Trophoblast cell (in vitro differentiated cells and primary cell): ENCODE measurements around the gene CMTM1. TPM values are rescaled to one million over a fixed set of nuclear protein-coding genes. Genes with fewer than 3 reads are reported as not detected.

ENCODE experiments used
- DNase-seq, 2 donors: peaks; one replicate each; pipeline ENCODE4 v3.0.0-alpha.2; 2016
- H2AFZ ChIP-seq: 2 replicates; pipeline ENCODE4 v1.6.1; 2013; ENCODE audit warnings: low read length, moderate library complexity, mild to moderate bottlenecking; ENCODE audit not compliant: insufficient read depth, poor library complexity
- H2AK5ac ChIP-seq: 2 replicates; pipeline ENCODE4 v1.6.1; 2013; ENCODE audit warnings: mild to moderate bottlenecking, low read length
- H2BK120ac ChIP-seq: 2 replicates; pipeline ENCODE4 v1.6.1; 2013; ENCODE audit warnings: low read length, mild to moderate bottlenecking, moderate library complexity; ENCODE audit not compliant: insufficient read depth, poor library complexity
- H2BK12ac ChIP-seq: 2 replicates; pipeline ENCODE4 v1.6.1; 2013; ENCODE audit warnings: mild to moderate bottlenecking, low read length, moderate library complexity
- H2BK5ac ChIP-seq: 2 replicates; pipeline ENCODE4 v1.6.1; 2013; ENCODE audit warnings: low read length, low read depth, moderate library complexity, mild to moderate bottlenecking; ENCODE audit not compliant: poor library complexity
- H3K14ac ChIP-seq: 2 replicates; pipeline ENCODE4 v1.6.1; 2013; ENCODE audit warnings: mild to moderate bottlenecking, low read length
- H3K18ac ChIP-seq: 2 replicates; pipeline ENCODE4 v1.6.1; 2013; ENCODE audit warnings: mild to moderate bottlenecking, low read length
- H3K23ac ChIP-seq: 2 replicates; pipeline ENCODE4 v1.6.1; 2013; ENCODE audit warnings: low read length
- H3K27ac ChIP-seq: 2 replicates; pipeline ENCODE4 v1.5.1; 2013; ENCODE audit warnings: low read depth, mild to moderate bottlenecking, inconsistent platforms, low read length, moderate library complexity
- H3K27me3 ChIP-seq: 2 replicates; pipeline ENCODE4 v1.6.1; 2013; ENCODE audit warnings: inconsistent platforms, mild to moderate bottlenecking, low read length, moderate library complexity; ENCODE audit not compliant: insufficient read depth
- H3K36me3 ChIP-seq, 2 experiments: 1 replicate in 1 of 2; 2 replicates in 1 of 2; pipeline ENCODE4 v1.6.1; 2013; ENCODE audit warnings: low read length in 2 of 2, mild to moderate bottlenecking in 2 of 2, moderate library complexity in 1 of 2; ENCODE audit not compliant: insufficient read depth in 2 of 2, control insufficient read depth in 1 of 2
- H3K4ac ChIP-seq: 2 replicates; pipeline ENCODE4 v1.6.1; 2013; ENCODE audit warnings: low read depth, mild to moderate bottlenecking, low read length, moderate library complexity
- H3K4me1 ChIP-seq, 2 experiments: 1 replicate in 1 of 2; 2 replicates in 1 of 2; pipeline ENCODE4 v1.6.1; 2013; ENCODE audit warnings: low read length in 2 of 2, mild to moderate bottlenecking in 2 of 2, moderate library complexity in 1 of 2; ENCODE audit not compliant: insufficient read depth in 2 of 2, control insufficient read depth in 1 of 2
- H3K4me2 ChIP-seq: 2 replicates; pipeline ENCODE4 v1.6.1; 2013; ENCODE audit warnings: inconsistent platforms, mild to moderate bottlenecking, low read length, moderate library complexity
- H3K4me3 ChIP-seq: 2 replicates; pipeline ENCODE4 v1.5.1; 2013; ENCODE audit warnings: mild to moderate bottlenecking, low read depth, low read length, inconsistent platforms
- H3K79me1 ChIP-seq: one replicate; pipeline ENCODE4 v1.6.1; 2013; ENCODE audit warnings: low read length
- H3K79me2 ChIP-seq: 2 replicates; pipeline ENCODE4 v1.6.1; 2013; ENCODE audit warnings: low read length, mild to moderate bottlenecking; ENCODE audit not compliant: control insufficient read depth, insufficient read depth, poor library complexity
- H3K9ac ChIP-seq: 2 replicates; pipeline ENCODE4 v1.6.1; 2013; ENCODE audit warnings: mild to moderate bottlenecking, low read length
- H3K9me3 ChIP-seq: 2 replicates; pipeline ENCODE4 v1.6.1; 2013; ENCODE audit warnings: low read depth, mild to moderate bottlenecking, control low read depth, inconsistent platforms, low read length; ENCODE audit not compliant: insufficient read depth
- H4K12ac ChIP-seq: 2 replicates; pipeline ENCODE4 v1.6.1; 2013; ENCODE audit warnings: low read depth, mild to moderate bottlenecking, low read length, moderate library complexity
- H4K8ac ChIP-seq: 2 replicates; pipeline ENCODE4 v1.6.1; 2013; ENCODE audit warnings: low read depth, mild to moderate bottlenecking, low read length, moderate library complexity
- H4K91ac ChIP-seq: one replicate; pipeline ENCODE4 v1.6.1; 2013; ENCODE audit warnings: low read depth, mild to moderate bottlenecking, low read length, moderate library complexity
- WGBS: extraction: QIAGEN DNeasy Blood & Tissue Kit; methylation state at CpG from one replicate; pipeline ENCODE4 v1.1.7; 2013; ENCODE audit warnings: missing lambda C conversion rate; ENCODE audit not compliant: insufficient read length, insufficient coverage; ENCODE audit errors: extremely low coverage; 5-methylcytosine and 5-hydroxymethylcytosine counted together
- polyA plus RNA-seq: library from polyadenylated mRNA; stranded (reverse); fragments of 200-250 nt; gene quantifications from 2 replicates; pipeline ENCODE4 v1.2.3, GENCODE V29; 2013

Gene CMTM1, protein sequence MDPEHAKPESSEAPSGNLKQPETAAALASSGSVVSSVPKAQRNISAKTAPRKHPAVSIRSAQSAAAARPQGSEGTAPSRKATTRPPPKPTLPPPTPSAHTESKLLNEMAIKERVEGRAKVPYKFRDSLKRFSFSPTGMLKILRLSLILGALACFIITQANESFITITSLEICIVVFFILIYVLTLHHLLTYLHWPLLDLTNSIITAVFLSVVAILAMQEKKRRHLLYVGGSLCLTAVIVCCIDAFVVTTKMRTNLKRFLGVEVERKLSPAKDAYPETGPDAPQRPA
- 1.4 TPM in 2 replicates for polyA plus RNA-seq

DNA sequence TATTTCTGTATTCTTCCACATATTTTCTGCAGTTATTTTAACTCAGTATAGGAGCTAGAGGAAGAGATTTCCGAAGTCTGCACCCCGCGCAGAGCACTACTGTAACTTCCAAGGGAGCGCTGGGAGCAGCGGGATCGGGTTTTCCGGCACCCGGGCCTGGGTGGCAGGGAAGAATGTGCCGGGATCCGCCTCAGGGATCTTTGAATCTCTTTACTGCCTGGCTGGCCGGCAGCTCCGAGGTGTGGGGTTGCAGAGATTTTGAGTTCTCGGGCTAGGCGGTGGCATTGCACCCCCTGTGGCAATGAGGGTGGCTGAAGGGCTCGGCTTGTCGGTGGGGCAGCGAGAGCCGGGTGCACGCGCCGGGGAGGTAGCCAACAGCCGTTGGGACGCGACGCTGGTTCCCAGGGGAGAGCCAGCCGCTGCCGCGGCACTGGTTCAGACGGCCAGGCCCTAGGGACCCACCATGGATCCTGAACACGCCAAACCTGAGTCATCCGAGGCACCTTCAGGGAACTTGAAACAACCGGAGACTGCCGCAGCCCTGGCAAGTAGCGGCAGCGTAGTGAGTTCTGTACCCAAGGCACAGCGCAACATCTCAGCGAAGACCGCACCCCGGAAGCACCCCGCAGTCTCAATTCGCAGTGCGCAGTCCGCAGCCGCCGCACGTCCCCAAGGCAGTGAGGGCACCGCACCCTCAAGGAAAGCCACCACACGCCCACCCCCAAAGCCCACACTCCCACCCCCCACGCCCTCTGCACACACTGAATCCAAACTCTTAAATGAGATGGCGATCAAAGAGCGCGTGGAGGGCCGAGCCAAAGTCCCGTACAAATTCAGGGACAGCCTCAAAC is at the start of gene CMTM1:
TSS of gene CMTM1 (plus strand) at position 389 of the 851 bp plus-strand sequence. CDS start at position 464, 75 bp downstream.
- Histone ChIP-seq H3K36me3 (peaks cover 6 to 8% of the 10 kb centered on the region in 2 experiments), H2AFZ (no peak within 1 kb of the TSS), H3K4me2 (no peak within 1 kb of the TSS), H3K79me2 (no peaks in the 10 kb centered on the region), H4K12ac (no peak within 1 kb of the TSS), H3K4ac (no peak within 1 kb of the TSS), H3K23ac (no peak within 1 kb of the TSS), H2BK12ac (no peak within 1 kb of the TSS), H2BK120ac (no peak within 1 kb of the TSS), H3K27ac (no peak within 1 kb of the TSS), H2AK5ac (no peak within 1 kb of the TSS), H3K27me3 (no peaks in the 10 kb centered on the region), H3K4me1 (peaks cover 0 to 2% of the 10 kb centered on the region in 2 experiments), H3K9ac (no peak within 1 kb of the TSS), H3K9me3 (no peaks in the 10 kb centered on the region), H3K14ac (no peak within 1 kb of the TSS), H3K79me1 (no peaks in the 10 kb centered on the region), H2BK5ac (no peak within 1 kb of the TSS), H3K18ac (no peak within 1 kb of the TSS), H4K91ac (no peak within 1 kb of the TSS), H3K4me3 (no peak within 1 kb of the TSS), H4K8ac (no peak within 1 kb of the TSS)
- no peak for DNase-seq
- no CpG with 5 or more reads among the region's 54 CpGs for WGBS

DNA sequence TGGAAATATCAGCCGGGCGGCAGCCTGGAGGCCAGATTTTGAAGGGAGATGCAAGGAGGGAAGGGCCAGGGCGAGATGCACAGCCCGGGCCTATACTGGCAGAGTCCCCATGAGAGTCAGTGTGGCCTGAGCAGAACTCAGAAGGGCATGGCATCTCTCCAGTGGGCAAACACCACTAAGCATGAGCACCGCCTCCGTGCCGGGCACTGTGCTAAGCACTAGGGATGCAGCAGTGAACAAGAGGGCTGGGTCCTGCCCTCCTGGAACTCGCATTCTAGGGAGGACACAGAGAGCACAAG is 49.8 kb upstream of the CMTM1 start:
- Histone ChIP-seq H2BK12ac (no peak overlapping the region), H3K79me1 (peaks cover 12% of the 10 kb centered on the region), H2AFZ (no peak overlapping the region), H3K4ac (no peak overlapping the region), H3K9me3 (peaks cover 2% of the 10 kb centered on the region), H3K4me3 (no peak overlapping the region), H2AK5ac (no peak overlapping the region), H3K4me1 (peaks cover 29 to 33% of the 10 kb centered on the region in 2 experiments), H4K12ac (no peak overlapping the region), H3K14ac (no peak overlapping the region), H2BK120ac (no peak overlapping the region), H3K23ac (no peak overlapping the region), H3K79me2 (peaks cover 2% of the 10 kb centered on the region), H3K36me3 (no peaks in the 10 kb centered on the region), H3K9ac (no peak overlapping the region), H3K27ac (no peak overlapping the region), H4K91ac (peak overlapping the region; percentile 13), H3K27me3 (no peaks in the 10 kb centered on the region), H3K18ac (no peak overlapping the region), H2BK5ac (no peak overlapping the region), H3K4me2 (no peak overlapping the region), H4K8ac (no peak overlapping the region)
- no CpG with 5 or more reads among the region's 8 CpGs for WGBS
- DNase-seq = no peak

DNA sequence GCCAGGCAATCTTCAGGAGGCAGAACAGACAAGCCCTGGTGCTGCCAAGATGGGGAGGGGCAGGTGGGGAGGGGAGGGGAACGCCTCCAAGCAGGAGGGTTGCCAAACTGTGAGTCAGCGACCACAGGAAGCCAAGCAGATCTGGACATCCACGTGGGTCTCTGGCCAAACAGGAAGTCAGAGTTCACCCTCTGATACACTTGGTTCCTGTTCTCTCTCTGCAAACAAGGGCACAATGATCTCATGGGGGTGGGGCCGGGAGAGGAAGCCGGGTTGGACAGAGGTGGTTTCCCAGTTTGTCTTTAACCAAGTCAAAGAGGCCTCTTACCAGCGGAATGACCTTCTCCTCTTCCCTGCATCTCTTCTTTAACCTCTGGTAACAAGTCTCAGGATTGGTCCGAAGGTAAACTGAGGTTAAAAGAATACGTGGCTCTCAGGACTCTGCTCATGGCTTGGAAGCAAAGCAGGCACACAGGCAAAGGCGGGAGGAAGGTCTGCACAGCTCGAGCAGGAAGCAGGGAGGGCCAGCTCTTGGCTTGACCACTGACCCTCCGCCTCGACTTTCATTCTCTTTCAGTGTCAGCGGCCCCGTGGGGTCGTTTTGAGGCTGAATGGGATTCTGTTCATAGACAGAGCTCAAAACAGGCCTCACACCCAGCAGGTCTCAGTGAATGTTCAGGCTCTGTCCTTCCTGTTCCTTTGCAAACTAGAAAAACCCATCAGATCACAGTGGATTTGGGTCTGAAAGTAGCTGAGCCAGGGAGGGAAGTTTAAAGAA is 49.2 kb upstream of the CMTM1 start:
- Histone ChIP-seq H2AK5ac (peak overlapping the region; percentile 57), H4K91ac (peak overlapping the region; percentile 79), H3K79me2 (peaks cover 2% of the 10 kb centered on the region), H3K9ac (no peak overlapping the region), H3K4me3 (no peak overlapping the region), H3K4me2 (no peak overlapping the region), H3K14ac (peak overlapping the region; percentile 59), H3K4me1 (peaks cover 26 to 32% of the 10 kb centered on the region in 2 experiments), H2BK120ac (peak overlapping the region; percentile 72), H3K79me1 (peaks cover 10% of the 10 kb centered on the region), H3K36me3 (no peaks in the 10 kb centered on the region), H4K12ac (peak overlapping the region; percentile 61), H4K8ac (peak overlapping the region; percentile 81), H3K18ac (peak overlapping the region; percentile 22), H2BK12ac (peak overlapping the region; percentile 61), H2BK5ac (peak overlapping the region; percentile 28), H3K27me3 (no peaks in the 10 kb centered on the region), H2AFZ (peak overlapping the region; percentile 32), H3K9me3 (peaks cover 2% of the 10 kb centered on the region), H3K23ac (no peak overlapping the region), H3K27ac (peak overlapping the region; percentile 56), H3K4ac (no peak overlapping the region)
- no CpG with 5 or more reads among the region's 15 CpGs for WGBS
- DNase-seq = peak; percentile 93 to 94

DNA sequence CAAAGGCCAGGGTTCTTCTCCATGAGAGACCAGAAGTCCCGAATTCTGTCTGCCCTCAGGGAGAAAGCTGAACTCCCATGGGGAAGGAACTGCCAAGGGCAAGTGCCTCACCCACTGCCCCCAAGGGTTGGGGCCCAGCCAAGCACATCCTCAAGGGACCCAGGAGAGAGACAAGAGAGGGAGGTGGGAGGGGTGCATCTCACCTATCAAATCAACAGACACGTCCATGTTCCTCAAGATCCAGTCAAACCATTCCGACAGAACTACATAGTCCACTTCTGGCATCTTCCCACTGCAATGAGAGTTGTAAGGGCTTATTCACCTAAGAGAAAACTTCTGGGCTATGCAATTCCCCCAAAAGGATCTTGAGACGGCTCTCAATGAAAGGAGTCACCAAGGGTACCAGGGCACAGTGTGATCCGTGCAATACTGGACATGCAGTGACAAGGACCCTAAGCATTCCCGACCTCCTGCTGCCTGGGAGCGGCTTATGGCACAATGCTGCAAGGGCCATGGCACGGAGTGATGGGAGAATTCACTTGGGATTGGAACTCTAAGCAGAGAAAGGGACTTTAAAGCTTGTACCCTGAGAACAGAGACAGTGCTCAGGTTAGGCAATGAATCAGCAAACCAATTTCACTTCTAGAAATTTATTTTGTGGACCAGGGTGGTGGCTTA is 48.5 kb upstream of the CMTM1 start:
- H3K18ac ChIP-seq = peak overlapping the region; percentile 10
- H3K4me1 ChIP-seq = peaks cover 27 to 34% of the 10 kb centered on the region in 2 experiments
- no peak overlapping the region for H3K23ac ChIP-seq
- H3K9ac ChIP-seq = no peak overlapping the region
- no peak overlapping the region for H3K4me3 ChIP-seq
- H3K36me3 ChIP-seq = no peaks in the 10 kb centered on the region
- peaks cover 11% of the 10 kb centered on the region for H3K79me1 ChIP-seq
- WGBS = no CpG with 5 or more reads among the region's 8 CpGs
- H2BK5ac ChIP-seq = peak overlapping the region; percentile 28
- H4K8ac ChIP-seq = peak overlapping the region; percentile 81
- H3K4ac ChIP-seq = no peak overlapping the region
- peak overlapping the region; percentile 57 for H2AK5ac ChIP-seq
- peaks cover 2% of the 10 kb centered on the region for H3K9me3 ChIP-seq
- H2BK120ac ChIP-seq = peak overlapping the region; percentile 72
- peak overlapping the region; percentile 61 for H4K12ac ChIP-seq
- peak overlapping the region; percentile 19 for H3K14ac ChIP-seq
- H2AFZ ChIP-seq = no peak overlapping the region
- peak overlapping the region; percentile 56 for H3K27ac ChIP-seq
- no peak overlapping the region for H3K4me2 ChIP-seq
- peak overlapping the region; percentile 79 for H4K91ac ChIP-seq
- H3K79me2 ChIP-seq = peaks cover 2% of the 10 kb centered on the region
- no peak for DNase-seq
- H3K27me3 ChIP-seq = no peaks in the 10 kb centered on the region
- H2BK12ac ChIP-seq = peak overlapping the region; percentile 61
